GM12873 (cell line): Measurements from ENCODE around the gene GPR52.
A peak's percentile ranks its signal among the peaks of the same experiment; 100 is the strongest.

ENCODE experiments used
- TF ChIP-seq, protein P1 (sequence below): IDR thresholded peaks from 2 replicates; pipeline ENCODE4 v1.5.1; 2012; ENCODE audit warnings: low read depth, mild to moderate bottlenecking, moderate library complexity, low read length, control low read depth; ENCODE audit not compliant: insufficient read depth; ENCODE audit errors: missing control alignments

Gene GPR52

DNA sequence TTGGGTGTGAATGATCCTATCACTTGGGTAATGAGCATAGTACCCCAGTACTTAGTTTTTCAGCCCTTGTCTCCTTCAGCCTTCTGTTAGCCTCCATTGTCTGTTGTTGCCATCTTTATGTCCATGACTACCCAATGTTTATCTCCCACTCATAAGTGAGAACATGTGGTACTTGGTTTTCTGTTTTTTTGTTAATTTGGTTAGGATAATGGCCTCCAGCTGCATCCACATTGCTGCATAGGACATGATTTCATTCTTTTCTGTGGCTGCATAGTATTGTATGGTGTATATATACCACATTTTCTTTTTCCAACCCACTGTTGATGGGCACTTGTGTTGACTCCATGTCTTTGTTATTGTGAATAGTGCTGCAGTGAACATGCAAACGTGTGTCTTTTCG, 39.6 kb upstream of the GPR52 start:
- TF ChIP-seq, protein P1, sequence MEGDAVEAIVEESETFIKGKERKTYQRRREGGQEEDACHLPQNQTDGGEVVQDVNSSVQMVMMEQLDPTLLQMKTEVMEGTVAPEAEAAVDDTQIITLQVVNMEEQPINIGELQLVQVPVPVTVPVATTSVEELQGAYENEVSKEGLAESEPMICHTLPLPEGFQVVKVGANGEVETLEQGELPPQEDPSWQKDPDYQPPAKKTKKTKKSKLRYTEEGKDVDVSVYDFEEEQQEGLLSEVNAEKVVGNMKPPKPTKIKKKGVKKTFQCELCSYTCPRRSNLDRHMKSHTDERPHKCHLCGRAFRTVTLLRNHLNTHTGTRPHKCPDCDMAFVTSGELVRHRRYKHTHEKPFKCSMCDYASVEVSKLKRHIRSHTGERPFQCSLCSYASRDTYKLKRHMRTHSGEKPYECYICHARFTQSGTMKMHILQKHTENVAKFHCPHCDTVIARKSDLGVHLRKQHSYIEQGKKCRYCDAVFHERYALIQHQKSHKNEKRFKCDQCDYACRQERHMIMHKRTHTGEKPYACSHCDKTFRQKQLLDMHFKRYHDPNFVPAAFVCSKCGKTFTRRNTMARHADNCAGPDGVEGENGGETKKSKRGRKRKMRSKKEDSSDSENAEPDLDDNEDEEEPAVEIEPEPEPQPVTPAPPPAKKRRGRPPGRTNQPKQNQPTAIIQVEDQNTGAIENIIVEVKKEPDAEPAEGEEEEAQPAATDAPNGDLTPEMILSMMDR = no peak

DNA sequence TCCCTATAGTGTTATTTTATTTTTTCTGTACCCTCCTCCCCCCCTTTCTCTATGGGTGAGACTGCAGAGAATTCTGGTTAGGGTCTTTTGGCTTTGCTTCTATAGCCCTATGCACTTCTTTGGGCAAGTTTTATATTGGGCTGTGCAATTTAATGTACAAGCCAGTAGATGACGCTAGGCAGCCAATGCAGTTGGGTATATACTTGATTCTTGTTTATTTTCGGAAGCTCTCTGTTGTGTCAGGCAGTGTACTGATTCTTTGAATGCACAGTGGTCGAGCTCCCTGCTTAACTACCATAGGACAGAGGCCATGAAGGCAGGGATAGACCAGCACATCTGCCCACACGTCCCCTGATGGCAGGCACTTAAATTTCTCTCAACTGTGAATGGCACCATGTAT, 34.1 kb upstream of the GPR52 start:
- TF ChIP-seq, protein P1 = peak; percentile 23

DNA sequence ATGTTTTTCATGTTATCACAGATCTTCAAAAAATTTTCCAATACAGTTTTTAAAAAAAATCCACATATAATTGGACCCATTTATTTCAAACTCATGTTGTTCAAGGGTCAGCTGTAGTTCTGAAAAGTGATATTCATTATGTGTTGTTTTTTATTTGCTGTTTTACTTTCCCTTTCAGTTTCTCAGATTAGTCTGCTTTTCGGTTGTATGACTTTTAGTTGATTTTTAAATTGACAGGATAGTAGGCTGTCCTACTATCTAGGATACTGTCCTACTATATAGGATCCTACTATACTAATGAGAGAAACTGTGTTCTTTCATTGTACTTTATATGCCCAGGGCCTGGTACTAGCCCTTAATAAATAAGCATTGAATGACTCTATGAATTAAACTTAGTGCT, 33.6 kb upstream of the GPR52 start:
- TF ChIP-seq, protein P1 = no peak

DNA sequence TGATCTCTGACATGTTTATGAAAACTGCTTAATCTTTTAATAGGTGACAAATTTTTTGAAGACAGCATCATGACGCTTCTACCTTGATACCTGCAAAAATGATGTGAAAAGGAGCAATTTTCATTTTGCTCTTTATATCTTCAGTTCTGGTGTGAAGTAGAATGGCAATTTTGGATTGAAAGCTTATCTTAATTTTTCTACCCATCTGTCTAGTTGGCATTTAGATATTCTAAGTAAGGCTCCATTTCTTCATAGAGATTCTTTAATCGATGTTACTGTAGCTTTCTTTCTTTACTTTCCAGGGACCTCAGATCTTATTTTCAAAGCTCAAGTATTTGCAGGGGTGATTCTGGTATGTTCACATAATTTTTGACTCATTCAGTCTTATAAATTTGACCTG, 32.3 kb upstream of the GPR52 start:
- TF ChIP-seq, protein P1 = no peak

DNA sequence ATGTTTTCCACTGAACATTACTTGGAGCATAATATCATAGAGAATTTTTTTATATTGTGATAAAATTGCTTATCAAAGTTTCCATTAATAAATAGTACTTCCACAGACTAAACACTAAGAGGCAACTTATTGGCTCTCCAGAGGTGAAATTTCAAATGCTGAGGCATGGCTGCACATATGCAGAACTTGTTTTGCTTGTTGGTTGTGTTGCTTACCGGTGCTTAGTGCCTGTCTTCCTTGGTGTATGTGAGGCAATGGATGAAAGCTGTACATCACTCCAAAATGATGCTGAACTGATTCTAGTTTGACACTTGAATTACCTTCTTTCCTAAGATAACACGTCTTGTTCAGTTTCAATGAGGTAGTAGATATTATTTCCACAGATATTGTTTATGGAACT, 29.8 kb upstream of the GPR52 start:
- TF ChIP-seq, protein P1 = no peak

DNA sequence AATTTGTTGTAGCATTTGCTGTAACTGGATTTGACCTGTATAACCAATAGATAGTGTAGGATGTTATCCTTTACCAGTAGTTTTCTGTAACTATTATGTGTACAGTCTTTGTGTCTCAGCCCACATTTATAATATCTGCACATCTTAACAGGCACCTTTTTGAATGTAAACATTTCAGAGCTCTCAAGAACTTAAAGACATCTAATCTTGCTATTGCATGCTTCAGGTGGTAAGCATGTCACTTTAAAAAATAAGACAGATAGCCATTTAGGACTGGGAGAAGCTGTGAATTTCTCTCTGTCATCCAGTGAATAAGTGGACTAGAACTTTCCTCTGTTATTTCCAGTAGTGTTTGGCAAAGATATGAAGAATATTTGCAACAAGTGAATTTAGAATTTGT, 22.6 kb upstream of the GPR52 start:
- TF ChIP-seq, protein P1 = no peak

DNA sequence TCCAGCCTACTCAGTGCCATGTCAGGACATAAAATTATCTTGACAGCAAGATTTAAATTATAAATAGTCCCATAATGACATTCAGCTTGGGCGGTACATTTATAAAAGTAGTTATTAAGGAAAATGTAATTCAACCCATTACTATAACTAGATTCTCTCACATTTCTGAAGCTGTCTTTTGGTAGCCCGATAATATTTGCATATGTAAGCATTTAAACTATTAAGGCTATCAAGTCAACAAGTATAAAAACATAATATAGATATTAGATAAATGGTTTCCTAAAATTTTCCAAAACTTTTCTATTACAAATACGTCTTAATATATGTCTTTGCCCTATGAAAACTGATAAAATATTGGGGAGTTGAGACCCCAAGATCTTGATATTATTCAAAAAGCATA, 21.6 kb upstream of the GPR52 start:
- TF ChIP-seq, protein P1 = no peak
